AG08395 (cell line): ENCODE measurements around the gene VENTX.

Source experiments
- DNase-seq: peaks from one replicate; pipeline ENCODE4 v3.0.0; 2012; ENCODE audit warnings: mixed read lengths, low spot score

Gene VENTX

GRCh38 chr10:133201948-133202725 is 35.5 kb upstream of the VENTX start:
- no peak for DNase-seq

GRCh38 chr10:133202778-133203651 is 34.6 kb upstream of the VENTX start:
- DNase-seq: no peak

- no peak for DNase-seq
These were observed 33.9 kb upstream of the VENTX start for GRCh38 chr10:133203652-133204195.

- DNase-seq: no peak
These were observed 33.2 kb upstream of the VENTX start for GRCh38 chr10:133204226-133205015.

- no peak for DNase-seq
These were observed 32.5 kb upstream of the VENTX start for GRCh38 chr10:133205146-133205545.

GRCh38 chr10:133206356-133207040 is 31.2 kb upstream of the VENTX start:
- DNase-seq: no peak

GRCh38 chr10:133207041-133207600 is 30.5 kb upstream of the VENTX start:
- no peak for DNase-seq

GRCh38 chr10:133207627-133208026 is 30.0 kb upstream of the VENTX start:
- DNase-seq: no peak

GRCh38 chr10:133208466-133208865 is 29.2 kb upstream of the VENTX start:
- no peak for DNase-seq

GRCh38 chr10:133209117-133209516 is 28.5 kb upstream of the VENTX start:
- DNase-seq: no peak

GRCh38 chr10:133209641-133210040 is 28.0 kb upstream of the VENTX start:
- no peak for DNase-seq

- DNase-seq: no peak
These were observed 27.1 kb upstream of the VENTX start for GRCh38 chr10:133210398-133211140.

- no peak for DNase-seq
These were observed 26.4 kb upstream of the VENTX start for GRCh38 chr10:133211141-133211830.

- DNase-seq: no peak
These were observed 25.4 kb upstream of the VENTX start for GRCh38 chr10:133211959-133212852.

GRCh38 chr10:133212853-133213494 is 24.7 kb upstream of the VENTX start:
- no peak for DNase-seq

GRCh38 chr10:133213641-133214467 is 23.8 kb upstream of the VENTX start:
- DNase-seq: no peak
